Measurements from ENCODE around the gene LIMS1. TPM values are rescaled to one million over a fixed set of nuclear protein-coding genes. Genes with fewer than 3 reads are reported as not detected.

Gene LIMS1
- total RNA-seq, 1 experiment from 2014 or later = 56.2 TPM

GRCh38 chr2:108541451-108541850, 7.2 kb downstream of the LIMS1 start:
- peaks cover 93% of the 10 kb centered on the region for H3K79me2 ChIP-seq (ENCODE audit: insufficient read depth, low read length)

GRCh38 chr2:108542071-108542470, 7.8 kb downstream of the LIMS1 start:
- Histone ChIP-seq H3K4me3 (replicated peaks in 1 of 2; ENCODE audit: low read depth in 1 of 2, low read length in 2 of 2) (no peak overlapping the region), H2AFZ (ENCODE audit: low read depth, low read length, poor library complexity, severe bottlenecking) (no peak overlapping the region), H3K79me2 (ENCODE audit: insufficient read depth, low read length) (peaks cover 93% of the 10 kb centered on the region), H3K27me3 (ENCODE audit: insufficient read depth, low read length) (no peaks in the 10 kb centered on the region), H3K9me2 (ENCODE audit: insufficient read depth) (no peaks in the 10 kb centered on the region), H3K9me3 (ENCODE audit: control insufficient read depth in 1 of 2, insufficient read depth in 1 of 2, low read depth in 1 of 2, low read length in 2 of 2) (no peaks in the 10 kb centered on the region), H3K4me1 (ENCODE audit: control insufficient read depth in 1 of 2, insufficient read depth in 2 of 2, low read length in 2 of 2) (no peaks in the 10 kb centered on the region), H3K27ac (ENCODE audit: low read depth, low read length) (no peak overlapping the region), H3K9ac (ENCODE audit: low read length) (no peak overlapping the region), H4K20me1 (ENCODE audit: insufficient read depth) (peaks cover 3% of the 10 kb centered on the region; the same call in 1 of the 2 replicates), H3K36me3 (ENCODE audit: control insufficient read depth in 1 of 2, insufficient read depth in 2 of 2, low read length in 2 of 2) (no peaks in the 10 kb centered on the region), H3K4me2 (ENCODE audit: low read length) (no peak overlapping the region)
- BruUV-seq (replicated peaks) = no TSS peak
- ChIA-PET POLR2A (no interaction called here), RAD21 (ENCODE audit: low non-redundant PET in 1 of 2, low total read pairs in 2 of 2, uncharacterized antibody in 2 of 2, unreplicated experiment in 2 of 2) (no interaction called here), CTCF (no interaction called here)
- intact Hi-C loops (cut with micrococcal nuclease) = no loop called here
- DNase-seq (ENCODE audit: low read depth, low spot score) (no peak), ATAC-seq (no peak)
- TF ChIP-seq ELF1 (IDR thresholded peaks at IDR 0.05; ENCODE audit: borderline replicate concordance, low read depth) (no peak), EZH2phosphoT487 (IDR thresholded peaks at IDR 0.05; ENCODE audit: borderline replicate concordance) (no peak), CEBPB (IDR thresholded peaks at IDR 0.05; ENCODE audit: low read depth) (no peak), EGR1 (IDR thresholded peaks at IDR 0.05; ENCODE audit: low read depth) (no peak), POLR2A (IDR thresholded peaks at IDR 0.05; ENCODE audit: borderline replicate concordance, extremely low read depth, insufficient read depth, insufficient read length) (no peak)

More at GRCh38 chr2:108541451-108541850, 7.2 kb downstream of the LIMS1 start:
- H3K36me3 ChIP-seq (ENCODE audit: control insufficient read depth in 1 of 2, insufficient read depth in 2 of 2, low read length in 2 of 2) = no peaks in the 10 kb centered on the region
- no peak overlapping the region for H3K27ac ChIP-seq (ENCODE audit: low read depth, low read length)
- H2AFZ ChIP-seq (ENCODE audit: low read depth, low read length, poor library complexity, severe bottlenecking) = no peak overlapping the region
- H3K27me3 ChIP-seq (ENCODE audit: insufficient read depth, low read length) = no peaks in the 10 kb centered on the region
- peaks cover 0 to under 1% of the 10 kb centered on the region in 2 experiments; a peak in 1 of 4 replicates for H3K4me1 ChIP-seq (ENCODE audit: control insufficient read depth in 1 of 2, insufficient read depth in 2 of 2, low read length in 2 of 2)
- no TSS peak for BruUV-seq (replicated peaks)
- intact Hi-C loops (cut with micrococcal nuclease) = no loop called here
- H4K20me1 ChIP-seq (ENCODE audit: insufficient read depth) = peaks cover 3% of the 10 kb centered on the region; the same call in 1 of the 2 replicates
- ChIA-PET POLR2A (no interaction called here), CTCF (no interaction called here), RAD21 (ENCODE audit: low non-redundant PET in 1 of 2, low total read pairs in 2 of 2, uncharacterized antibody in 2 of 2, unreplicated experiment in 2 of 2) (no interaction called here)
- no peaks in the 10 kb centered on the region for H3K9me3 ChIP-seq (ENCODE audit: control insufficient read depth in 1 of 2, insufficient read depth in 1 of 2, low read depth in 1 of 2, low read length in 2 of 2)
- ATAC-seq (no peak), DNase-seq (ENCODE audit: low read depth, low spot score) (no peak)
- H3K9me2 ChIP-seq (ENCODE audit: insufficient read depth) = no peaks in the 10 kb centered on the region
- H3K9ac ChIP-seq (ENCODE audit: low read length) = no peak overlapping the region
- no peak overlapping the region for H3K4me2 ChIP-seq (ENCODE audit: low read length)
- TF ChIP-seq JUND (IDR thresholded peaks at IDR 0.05) (no peak), ELF1 (IDR thresholded peaks at IDR 0.05; ENCODE audit: borderline replicate concordance, low read depth) (no peak), ATF3 (IDR thresholded peaks at IDR 0.05) (no peak), EZH2phosphoT487 (IDR thresholded peaks at IDR 0.05; ENCODE audit: borderline replicate concordance) (no peak), POLR2A (IDR thresholded peaks at IDR 0.05; ENCODE audit: borderline replicate concordance, extremely low read depth, insufficient read depth, insufficient read length) (no peak), CBX3 (IDR thresholded peaks at IDR 0.05; ENCODE audit: low read depth) (no peak), MAX (IDR thresholded peaks at IDR 0.05) (no peak), SRF (IDR thresholded peaks at IDR 0.05; ENCODE audit: low read depth) (no peak), FOSL1 (IDR thresholded peaks at IDR 0.05; ENCODE audit: low read depth) (no peak), SP1 (IDR thresholded peaks at IDR 0.05; ENCODE audit: low read depth) (no peak), SIN3A (IDR thresholded peaks at IDR 0.05; ENCODE audit: low read depth) (no peak)
- H3K4me3 ChIP-seq (replicated peaks in 1 of 2; ENCODE audit: low read depth in 1 of 2, low read length in 2 of 2) = no peak overlapping the region
